Activated CD8-positive, alpha-beta T cell treated with anti-CD3 and anti-CD28 coated beads, Interleukin-2, amount 10 ng/mL, durations not matched to agents 7 days and 5 days (primary cell): Measurements from ENCODE around the gene ADAMTS20. TPM values are rescaled to one million over a fixed set of nuclear protein-coding genes. Genes with fewer than 3 reads are reported as not detected.

Experiments used
- ATAC-seq: fragments of 150-1000 bp; cut with Tn5 transposase; one replicate; pipeline ENCODE4 v1.10.0; 2021; ENCODE audit warnings: moderate library complexity
- CTCF ChIA-PET: fragments of 350-600 bp; sonication (Branson Sonifier 250); formaldehyde crosslinking; loops from one replicate; lab custom pipeline; 2021; ENCODE audit warnings: antibody characterized with exemption; lab: Charles Lee
- POLR2A ChIA-PET: fragments of 350-600 bp; sonication (Branson Sonifier 250); formaldehyde crosslinking; loops from one replicate; lab custom pipeline; 2021; ENCODE audit warnings: antibody characterized with exemption; lab: Charles Lee
- DNase-seq: peaks from one replicate; pipeline ENCODE4 v3.0.0-alpha.2; 2020
- H3K27ac Mint-ChIP-seq: one replicate; pipeline ENCODE4 v1.8.0; 2021; ENCODE audit warnings: mild to moderate bottlenecking, mixed read lengths
- H3K27me3 Mint-ChIP-seq: one replicate; pipeline ENCODE4 v1.8.0; 2021; ENCODE audit warnings: low read depth, mixed read lengths
- H3K36me3 Mint-ChIP-seq: one replicate; pipeline ENCODE4 v1.8.0; 2021; ENCODE audit warnings: low read depth, mixed read lengths
- H3K4me1 Mint-ChIP-seq: one replicate; pipeline ENCODE4 v1.8.0; 2021; ENCODE audit warnings: low read depth, mixed read lengths
- H3K4me3 Mint-ChIP-seq: one replicate; pipeline ENCODE4 v1.8.0; 2021; ENCODE audit warnings: mild to moderate bottlenecking, mixed read lengths
- H3K9me3 Mint-ChIP-seq: one replicate; pipeline ENCODE4 v1.8.0; 2022; ENCODE audit warnings: mixed read lengths; ENCODE audit not compliant: insufficient read depth
- total RNA-seq, 2 experiments: library from RNA; stranded (reverse); gene quantifications; one replicate each; pipeline ENCODE4 v1.2.3, GENCODE V29; 2021

The ADAMTS20 gene, protein sequence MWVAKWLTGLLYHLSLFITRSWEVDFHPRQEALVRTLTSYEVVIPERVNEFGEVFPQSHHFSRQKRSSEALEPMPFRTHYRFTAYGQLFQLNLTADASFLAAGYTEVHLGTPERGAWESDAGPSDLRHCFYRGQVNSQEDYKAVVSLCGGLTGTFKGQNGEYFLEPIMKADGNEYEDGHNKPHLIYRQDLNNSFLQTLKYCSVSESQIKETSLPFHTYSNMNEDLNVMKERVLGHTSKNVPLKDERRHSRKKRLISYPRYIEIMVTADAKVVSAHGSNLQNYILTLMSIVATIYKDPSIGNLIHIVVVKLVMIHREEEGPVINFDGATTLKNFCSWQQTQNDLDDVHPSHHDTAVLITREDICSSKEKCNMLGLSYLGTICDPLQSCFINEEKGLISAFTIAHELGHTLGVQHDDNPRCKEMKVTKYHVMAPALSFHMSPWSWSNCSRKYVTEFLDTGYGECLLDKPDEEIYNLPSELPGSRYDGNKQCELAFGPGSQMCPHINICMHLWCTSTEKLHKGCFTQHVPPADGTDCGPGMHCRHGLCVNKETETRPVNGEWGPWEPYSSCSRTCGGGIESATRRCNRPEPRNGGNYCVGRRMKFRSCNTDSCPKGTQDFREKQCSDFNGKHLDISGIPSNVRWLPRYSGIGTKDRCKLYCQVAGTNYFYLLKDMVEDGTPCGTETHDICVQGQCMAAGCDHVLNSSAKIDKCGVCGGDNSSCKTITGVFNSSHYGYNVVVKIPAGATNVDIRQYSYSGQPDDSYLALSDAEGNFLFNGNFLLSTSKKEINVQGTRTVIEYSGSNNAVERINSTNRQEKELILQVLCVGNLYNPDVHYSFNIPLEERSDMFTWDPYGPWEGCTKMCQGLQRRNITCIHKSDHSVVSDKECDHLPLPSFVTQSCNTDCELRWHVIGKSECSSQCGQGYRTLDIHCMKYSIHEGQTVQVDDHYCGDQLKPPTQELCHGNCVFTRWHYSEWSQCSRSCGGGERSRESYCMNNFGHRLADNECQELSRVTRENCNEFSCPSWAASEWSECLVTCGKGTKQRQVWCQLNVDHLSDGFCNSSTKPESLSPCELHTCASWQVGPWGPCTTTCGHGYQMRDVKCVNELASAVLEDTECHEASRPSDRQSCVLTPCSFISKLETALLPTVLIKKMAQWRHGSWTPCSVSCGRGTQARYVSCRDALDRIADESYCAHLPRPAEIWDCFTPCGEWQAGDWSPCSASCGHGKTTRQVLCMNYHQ (N-terminal part only)
- not detected for total RNA-seq

DNA sequence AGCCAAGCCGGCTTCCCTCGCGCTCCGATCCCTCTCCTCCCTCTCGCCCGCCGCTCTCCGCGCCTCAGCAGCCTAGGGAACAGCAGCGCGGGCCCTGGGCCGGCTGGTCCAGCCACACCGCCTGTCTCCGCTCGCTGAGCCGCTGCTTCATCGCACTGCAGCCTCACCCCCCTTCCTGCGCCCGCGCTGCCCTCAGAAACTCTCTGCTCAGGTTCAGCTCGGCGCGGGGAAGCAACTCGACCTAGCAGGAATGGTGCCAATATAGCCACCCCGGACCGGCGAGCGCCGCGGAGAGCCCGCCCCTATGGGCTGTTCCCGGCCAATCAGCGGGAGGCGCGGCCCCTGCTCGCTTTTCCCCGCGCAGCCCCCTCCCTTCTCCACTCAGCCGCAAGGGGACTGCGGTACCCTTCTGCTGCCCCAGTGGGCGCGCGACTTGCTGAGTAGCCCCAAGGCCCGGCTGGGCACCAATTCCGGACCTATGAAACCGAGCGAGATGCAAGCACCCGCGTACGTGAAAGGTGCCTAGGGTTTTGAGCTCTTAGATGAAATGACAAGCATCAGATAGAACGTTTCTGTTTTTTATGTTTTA lies at the start of gene ADAMTS20:
Gene ADAMTS20 (minus strand): TSS at position 233 of the 589 bp plus-strand sequence. CDS start 282 bp downstream, outside the sequence.
- CTCF ChIA-PET, result no interaction called here
- Mint-ChIP-seq H3K9me3 (peaks cover 19% of the 10 kb centered on the region), H3K4me1 (no peaks in the 10 kb centered on the region), H3K36me3 (peaks cover 3% of the 10 kb centered on the region), H3K27ac (no peak within 1 kb of the TSS), H3K4me3 (no peak within 1 kb of the TSS), H3K27me3 (peaks cover 23% of the 10 kb centered on the region)
- POLR2A ChIA-PET, result no interaction called here
- ATAC-seq, result no peak
- no peak for DNase-seq

DNA sequence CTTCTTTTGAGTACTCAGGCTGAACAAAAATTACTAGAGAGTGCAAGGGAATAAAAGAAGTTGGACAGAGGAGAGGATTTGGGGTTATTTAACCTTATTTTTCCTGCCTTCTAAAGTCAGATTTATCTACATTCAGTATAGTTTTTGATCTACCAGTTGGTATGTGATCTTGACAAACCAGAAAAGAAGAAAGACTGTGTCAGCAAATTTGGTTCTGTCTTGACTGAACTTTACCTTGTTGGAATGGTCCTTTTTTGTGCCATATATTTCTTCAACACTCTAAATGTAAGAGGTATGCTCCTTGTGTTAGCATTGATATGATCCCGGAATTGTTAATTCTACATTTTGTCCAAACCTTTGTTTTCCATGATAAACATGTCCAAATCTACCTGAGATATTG lies 47.7 kb upstream of the ADAMTS20 start:
- Mint-ChIP-seq H3K4me1 (no peaks in the 10 kb centered on the region), H3K27ac (no peak overlapping the region), H3K4me3 (no peak overlapping the region), H3K9me3 (no peaks in the 10 kb centered on the region), H3K27me3 (no peaks in the 10 kb centered on the region), H3K36me3 (no peaks in the 10 kb centered on the region)
- DNase-seq (no peak), ATAC-seq (no peak)
- ChIA-PET POLR2A (interaction anchor here (0.6 kb wide), 1 partner anchor 136 kb away, joined by 3 read pairs; no protein-coding TSS in a partner anchor), CTCF (no interaction called here)

DNA sequence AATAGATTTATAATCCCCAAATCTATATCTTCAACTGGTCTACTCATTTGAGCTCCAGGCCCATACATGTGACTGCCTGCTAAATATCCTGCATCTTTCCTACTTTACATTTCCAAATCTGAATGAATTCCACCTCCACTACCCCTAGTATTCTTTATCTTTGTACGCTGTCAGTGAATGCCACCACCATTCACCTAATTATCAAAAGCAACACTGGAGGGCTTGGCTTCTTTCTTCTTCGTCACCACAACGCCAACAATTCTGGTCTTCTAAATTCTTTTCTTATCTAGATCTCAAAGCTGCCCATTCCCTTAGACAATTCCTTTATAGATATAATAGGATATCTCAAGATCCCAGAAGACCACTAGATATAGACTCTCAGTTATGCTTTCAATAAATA lies 47.1 kb upstream of the ADAMTS20 start:
- CTCF ChIA-PET, result no interaction called here
- H3K4me1 Mint-ChIP-seq, result no peaks in the 10 kb centered on the region
- POLR2A ChIA-PET, result no interaction called here
- no peak overlapping the region for H3K27ac Mint-ChIP-seq
- H3K36me3 Mint-ChIP-seq, result no peaks in the 10 kb centered on the region
- no peak overlapping the region for H3K4me3 Mint-ChIP-seq
- ATAC-seq (no peak), DNase-seq (no peak)
- no peaks in the 10 kb centered on the region for H3K27me3 Mint-ChIP-seq
- no peaks in the 10 kb centered on the region for H3K9me3 Mint-ChIP-seq

DNA sequence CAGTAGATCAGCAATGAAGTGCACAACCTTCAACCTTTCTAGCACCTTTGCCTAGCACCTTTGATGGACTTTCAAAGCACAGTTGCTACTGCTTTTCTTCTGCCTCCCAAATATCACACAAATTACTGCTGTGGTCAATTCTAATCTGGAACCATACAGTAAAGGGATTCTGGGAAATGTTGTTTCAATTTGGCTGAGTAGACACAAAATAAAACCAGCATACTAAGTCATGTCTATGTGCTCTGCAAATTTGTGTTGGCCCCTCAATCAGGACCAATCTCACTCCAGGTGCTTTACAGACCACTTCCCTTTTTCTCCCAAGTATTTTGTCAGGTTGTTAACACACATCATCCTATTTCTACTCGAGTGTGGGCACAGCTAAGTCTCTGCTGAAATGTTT lies 38.3 kb upstream of the ADAMTS20 start:
- Mint-ChIP-seq H3K27me3 (no peaks in the 10 kb centered on the region), H3K27ac (no peak overlapping the region), H3K36me3 (no peaks in the 10 kb centered on the region), H3K9me3 (no peaks in the 10 kb centered on the region), H3K4me3 (no peak overlapping the region), H3K4me1 (no peaks in the 10 kb centered on the region)
- POLR2A ChIA-PET, result no interaction called here
- no peak for DNase-seq
- CTCF ChIA-PET, result no interaction called here
- no peak for ATAC-seq

DNA sequence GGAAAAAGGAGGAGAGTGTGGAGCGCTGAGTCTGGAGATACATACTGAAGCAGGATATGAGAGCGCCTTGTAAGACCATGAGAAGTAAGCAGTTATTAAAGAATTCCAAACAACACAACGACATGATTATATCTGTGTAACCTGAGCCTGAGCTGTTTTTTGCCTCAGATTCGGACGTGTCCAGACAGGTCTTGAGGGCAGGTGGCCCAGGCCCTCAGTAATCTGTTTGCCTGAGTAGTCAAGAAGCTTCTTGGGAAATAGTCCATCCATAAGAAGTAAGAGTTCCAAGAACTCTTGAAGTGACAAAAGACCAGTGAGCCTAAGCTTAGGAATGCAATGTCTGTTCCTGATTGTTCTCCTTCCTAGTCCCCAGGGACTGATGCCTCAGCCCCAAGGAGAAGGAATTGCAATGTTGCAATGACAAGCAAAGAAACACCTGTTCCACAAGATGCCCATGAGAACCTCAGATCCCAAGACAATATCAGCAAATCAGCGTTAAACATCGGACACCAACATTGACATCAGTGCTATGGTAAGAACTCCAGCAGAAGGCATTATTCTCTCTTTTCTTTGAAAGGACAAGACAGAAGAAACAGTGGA lies 34.7 kb upstream of the ADAMTS20 start:
- H3K4me3 Mint-ChIP-seq, result no peak overlapping the region
- no peaks in the 10 kb centered on the region for H3K4me1 Mint-ChIP-seq
- no peak for ATAC-seq
- H3K9me3 Mint-ChIP-seq, result no peaks in the 10 kb centered on the region
- DNase-seq, result no peak
- no peak overlapping the region for H3K27ac Mint-ChIP-seq
- CTCF ChIA-PET, result no interaction called here
- H3K36me3 Mint-ChIP-seq, result no peaks in the 10 kb centered on the region
- POLR2A ChIA-PET, result no interaction called here
- no peaks in the 10 kb centered on the region for H3K27me3 Mint-ChIP-seq

DNA sequence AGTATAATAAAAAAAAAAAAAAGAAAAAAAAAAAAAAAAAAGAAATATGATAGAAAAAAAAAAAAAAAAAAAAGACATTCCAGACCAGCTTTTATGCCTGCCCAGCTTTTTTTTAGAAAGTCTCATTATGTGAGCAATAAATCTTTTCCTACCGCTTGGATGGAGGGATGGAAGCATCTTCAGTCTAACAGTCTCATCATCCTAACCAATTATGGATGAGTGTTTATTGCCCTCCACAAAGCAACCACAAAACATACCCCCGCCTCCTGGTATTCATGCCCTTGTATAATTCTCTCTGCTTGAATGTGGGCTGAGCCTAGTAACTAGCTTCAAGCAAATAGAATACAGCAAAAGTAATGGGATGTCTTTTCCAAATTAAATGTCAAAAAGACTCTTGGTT lies 33.7 kb upstream of the ADAMTS20 start:
- ChIA-PET POLR2A (no interaction called here), CTCF (no interaction called here)
- Mint-ChIP-seq H3K27me3 (no peaks in the 10 kb centered on the region), H3K36me3 (no peaks in the 10 kb centered on the region), H3K4me3 (no peak overlapping the region), H3K4me1 (no peaks in the 10 kb centered on the region), H3K27ac (no peak overlapping the region), H3K9me3 (no peaks in the 10 kb centered on the region)
- ATAC-seq, result no peak
- no peak for DNase-seq

DNA sequence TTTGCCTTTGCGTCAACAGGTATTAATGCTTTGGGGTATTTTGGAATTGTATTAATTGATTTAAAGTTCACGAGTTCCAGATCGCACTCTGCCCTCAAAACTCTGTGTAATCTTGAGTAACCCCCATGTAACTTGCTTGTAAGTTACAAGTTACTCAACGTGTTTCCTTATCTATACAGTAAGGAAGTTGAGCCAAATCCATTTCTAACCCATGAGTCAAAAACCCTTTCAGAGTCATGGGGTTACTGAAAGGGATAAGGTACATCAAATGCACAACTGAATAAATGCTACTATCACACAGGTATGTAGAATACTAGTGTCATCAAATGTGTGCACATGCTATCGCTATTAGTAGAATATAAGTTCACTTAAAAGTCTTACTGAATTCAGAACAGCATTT lies 28.6 kb upstream of the ADAMTS20 start:
- H3K9me3 Mint-ChIP-seq, result no peaks in the 10 kb centered on the region
- no peak overlapping the region for H3K4me3 Mint-ChIP-seq
- POLR2A ChIA-PET, result no interaction called here
- DNase-seq, result no peak
- H3K36me3 Mint-ChIP-seq, result no peaks in the 10 kb centered on the region
- no peaks in the 10 kb centered on the region for H3K4me1 Mint-ChIP-seq
- no peaks in the 10 kb centered on the region for H3K27me3 Mint-ChIP-seq
- CTCF ChIA-PET, result no interaction called here
- no peak for ATAC-seq
- H3K27ac Mint-ChIP-seq, result no peak overlapping the region

DNA sequence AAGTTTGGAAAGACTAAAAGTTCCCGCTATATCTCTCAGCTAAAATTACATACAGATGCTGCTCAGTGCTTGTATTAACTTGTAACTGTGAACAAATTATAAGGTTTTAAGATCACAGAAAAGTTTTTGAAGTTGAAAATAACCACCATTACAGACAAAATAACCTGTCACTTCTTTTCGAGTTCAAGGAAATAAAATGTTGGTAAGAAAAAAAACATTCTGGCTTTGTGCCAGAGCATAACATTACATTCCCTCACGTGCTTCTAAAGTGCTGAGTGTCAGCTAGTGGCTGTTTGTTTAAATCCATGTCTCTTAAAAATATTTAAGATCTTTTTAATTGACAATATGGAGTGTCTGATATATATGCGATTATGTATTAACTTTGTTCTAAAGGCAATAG lies 27.2 kb upstream of the ADAMTS20 start:
- Mint-ChIP-seq H3K9me3 (no peaks in the 10 kb centered on the region), H3K27ac (no peak overlapping the region), H3K27me3 (no peaks in the 10 kb centered on the region), H3K4me1 (no peaks in the 10 kb centered on the region), H3K36me3 (no peaks in the 10 kb centered on the region), H3K4me3 (no peak overlapping the region)
- CTCF ChIA-PET, result no interaction called here
- no peak for DNase-seq
- ATAC-seq, result no peak
- POLR2A ChIA-PET, result no interaction called here

DNA sequence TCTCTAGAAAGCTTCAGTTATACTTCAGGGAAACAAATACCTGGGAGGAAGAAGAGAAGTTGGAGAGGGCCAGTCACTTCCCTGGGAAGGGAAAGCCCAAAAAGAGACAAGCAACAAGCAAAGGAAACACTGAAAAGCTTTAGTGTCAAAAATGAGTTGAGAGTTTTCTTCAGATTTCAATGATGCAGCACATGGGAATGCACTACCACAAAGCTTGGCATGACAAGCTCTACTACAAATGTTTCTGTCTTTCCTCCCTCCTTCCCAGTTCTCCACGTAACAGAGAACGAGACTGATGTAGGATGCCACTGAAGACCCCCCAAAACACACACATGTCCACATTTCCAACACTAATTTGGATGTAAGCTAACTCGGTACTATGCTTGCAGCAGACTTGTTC lies 26.8 kb upstream of the ADAMTS20 start:
- DNase-seq, result no peak
- no peaks in the 10 kb centered on the region for H3K4me1 Mint-ChIP-seq
- ChIA-PET POLR2A (no interaction called here), CTCF (no interaction called here)
- ATAC-seq, result no peak
- H3K9me3 Mint-ChIP-seq, result no peaks in the 10 kb centered on the region
- no peaks in the 10 kb centered on the region for H3K27me3 Mint-ChIP-seq
- no peak overlapping the region for H3K4me3 Mint-ChIP-seq
- no peaks in the 10 kb centered on the region for H3K36me3 Mint-ChIP-seq
- H3K27ac Mint-ChIP-seq, result no peak overlapping the region

DNA sequence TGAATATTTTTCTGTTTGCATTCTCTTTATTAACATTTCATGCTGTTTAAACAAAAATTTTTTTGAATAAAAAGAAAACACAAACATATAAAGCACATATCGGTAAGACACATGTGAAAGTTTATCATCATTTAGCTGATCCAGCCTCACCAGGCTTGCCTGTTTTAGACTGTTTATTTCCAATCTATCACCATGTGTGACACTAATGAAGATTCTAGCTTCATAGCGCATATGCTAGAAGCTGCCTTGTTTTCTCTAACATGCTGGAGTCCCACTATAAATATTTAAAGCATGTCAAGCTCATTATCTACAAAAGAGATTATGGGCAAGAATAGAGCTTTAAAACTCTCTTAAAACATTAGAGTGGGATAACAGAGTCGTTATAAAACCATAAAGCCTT lies 25.4 kb upstream of the ADAMTS20 start:
- CTCF ChIA-PET, result no interaction called here
- Mint-ChIP-seq H3K36me3 (no peaks in the 10 kb centered on the region), H3K4me1 (no peaks in the 10 kb centered on the region), H3K4me3 (no peak overlapping the region), H3K9me3 (peaks cover under 1% of the 10 kb centered on the region), H3K27ac (no peak overlapping the region), H3K27me3 (no peaks in the 10 kb centered on the region)
- no peak for ATAC-seq
- POLR2A ChIA-PET, result no interaction called here
- DNase-seq, result no peak

DNA sequence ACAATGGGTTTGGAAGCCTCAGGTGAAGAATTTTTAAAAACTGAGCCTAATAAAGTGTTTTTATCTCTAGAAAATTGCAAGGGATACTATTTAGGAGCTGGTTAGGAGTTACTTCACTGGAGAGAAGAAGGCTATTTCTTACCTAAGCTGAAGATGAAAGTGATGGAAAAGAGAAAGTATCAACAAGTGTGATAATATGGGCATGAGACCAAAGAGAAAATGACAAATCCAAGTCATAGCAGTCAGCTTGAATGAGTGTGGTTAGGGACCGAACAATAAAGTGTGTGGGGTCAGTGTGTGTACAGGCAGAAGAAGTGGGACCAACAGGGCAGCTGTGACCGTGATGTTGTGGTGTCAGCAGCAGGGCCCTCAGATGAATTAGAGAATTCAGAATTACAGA lies 24.2 kb upstream of the ADAMTS20 start:
- Mint-ChIP-seq H3K36me3 (no peaks in the 10 kb centered on the region), H3K4me1 (no peaks in the 10 kb centered on the region), H3K4me3 (no peak overlapping the region), H3K27ac (no peak overlapping the region), H3K9me3 (peaks cover 4% of the 10 kb centered on the region), H3K27me3 (no peaks in the 10 kb centered on the region)
- ATAC-seq (no peak), DNase-seq (no peak)
- POLR2A ChIA-PET, result no interaction called here
- CTCF ChIA-PET, result no interaction called here
